SIG-M5 (cell line): Measurements from ENCODE around the gene SLC41A1.

Source experiments
- DNase-seq: peaks from one replicate; lab custom pipeline; 2025; lab: John Stamatoyannopoulos, UW

The SLC41A1 gene

GRCh38 chr1:205787287-205787916 lies 25.6 kb downstream of the SLC41A1 start:
- no peak for DNase-seq

- DNase-seq = no peak
Observed at GRCh38 chr1:205786601-205787000, 26.4 kb downstream of the SLC41A1 start.

GRCh38 chr1:205785446-205785845 lies 27.6 kb downstream of the SLC41A1 start:
- DNase-seq = no peak

GRCh38 chr1:205783904-205784303 lies 29.1 kb downstream of the SLC41A1 start:
- DNase-seq = no peak

GRCh38 chr1:205783433-205783795 lies 29.6 kb downstream of the SLC41A1 start:
- no peak for DNase-seq

GRCh38 chr1:205782627-205783432 lies 30.2 kb downstream of the SLC41A1 start:
- no peak for DNase-seq

- no peak for DNase-seq
Observed at GRCh38 chr1:205780335-205780734, 32.7 kb downstream of the SLC41A1 start.

GRCh38 chr1:205777994-205778393 lies 35.0 kb downstream of the SLC41A1 start:
- no peak for DNase-seq

GRCh38 chr1:205775717-205776056 lies 37.3 kb downstream of the SLC41A1 start:
- no peak for DNase-seq

- peak; percentile 65 for DNase-seq
Observed at GRCh38 chr1:205775015-205775716, 37.8 kb downstream of the SLC41A1 start, which contains the start of gene RAB29. Gene RAB29, minus strand, starts transcription at chr1:205775482. Its CDS starts 526 bp downstream, at chr1:205774956.

GRCh38 chr1:205774198-205775014 lies 38.6 kb downstream of the SLC41A1 start:
- no peak for DNase-seq

GRCh38 chr1:205772607-205773032 lies 40.4 kb downstream of the SLC41A1 start:
- DNase-seq = no peak

GRCh38 chr1:205770618-205771017 lies 42.4 kb downstream of the SLC41A1 start:
- DNase-seq = no peak

GRCh38 chr1:205769641-205770365 lies 43.2 kb downstream of the SLC41A1 start:
- no peak for DNase-seq

GRCh38 chr1:205767248-205767647 lies 45.8 kb downstream of the SLC41A1 start:
- DNase-seq = no peak

GRCh38 chr1:205766570-205766969 lies 46.4 kb downstream of the SLC41A1 start:
- no peak for DNase-seq

- DNase-seq = no peak
Observed at GRCh38 chr1:205766038-205766437, 47.0 kb downstream of the SLC41A1 start.

GRCh38 chr1:205764578-205764977 lies 48.4 kb downstream of the SLC41A1 start:
- DNase-seq = no peak

- DNase-seq = no peak
Observed at GRCh38 chr1:205763980-205764379, 49.0 kb downstream of the SLC41A1 start.

GRCh38 chr1:205760606-205761005 lies 52.4 kb downstream of the SLC41A1 start:
- DNase-seq = no peak

- no peak for DNase-seq
Observed at GRCh38 chr1:205756552-205756951, 56.4 kb downstream of the SLC41A1 start.
